Right forelimb (tissue), 1 donor: ENCODE measurements around the gene FURIN.
"Not testable (repeated sequence)": the region's sequence is repeated elsewhere in the genome, so short reads cannot be mapped to it uniquely, and the experiment has no call there.

Experiments used
- DNase-seq: peaks from one replicate; pipeline ENCODE4 v3.0.0-alpha.2; 2018

FURIN gene

DNA sequence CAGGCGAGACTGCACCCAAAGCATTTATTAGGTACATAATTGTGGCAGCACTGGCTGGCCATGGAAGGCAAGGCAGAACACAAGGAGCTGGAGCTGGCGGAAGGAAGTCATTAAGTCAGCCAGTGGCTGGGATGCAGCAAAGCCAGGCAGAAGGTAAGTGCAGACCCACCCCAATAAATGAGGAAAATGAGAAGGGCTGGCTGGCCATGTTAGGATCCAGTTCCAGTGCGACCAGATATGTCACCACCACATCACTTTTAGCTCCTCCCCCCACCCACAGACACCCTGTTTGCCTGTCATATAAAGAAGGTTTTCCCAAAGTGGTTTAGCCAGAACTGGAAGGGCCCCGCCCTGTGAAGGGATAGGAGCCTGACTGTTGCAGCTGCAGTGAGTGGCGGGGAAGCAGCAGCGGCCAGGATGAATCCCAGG, at the start of gene FURIN:
FURIN (plus strand) TSS at position 328 of the 429 bp plus-strand sequence. CDS start 7,153 bp downstream, outside the sequence.
- no peak for DNase-seq

DNA sequence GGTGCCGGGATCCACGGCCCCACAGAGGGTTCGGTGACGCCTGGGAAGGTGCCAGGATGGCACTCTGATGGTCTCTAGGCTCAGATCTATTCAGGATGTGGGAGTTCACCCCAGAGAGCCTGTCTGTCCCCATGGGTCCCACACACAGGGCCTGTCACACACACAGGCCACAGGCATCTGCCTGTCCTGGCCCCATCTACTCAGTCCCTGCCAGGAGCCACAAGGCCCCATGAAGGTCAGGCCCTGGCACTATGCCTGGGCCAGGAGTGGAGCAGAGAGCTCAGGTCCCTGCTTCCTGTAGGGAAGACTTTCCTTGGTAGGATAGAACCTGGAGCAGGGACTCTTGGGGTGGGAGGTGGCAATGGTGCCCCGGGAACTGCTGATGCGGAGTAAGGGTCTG, 49.0 kb upstream of the FURIN start:
- DNase-seq: no peak

DNA sequence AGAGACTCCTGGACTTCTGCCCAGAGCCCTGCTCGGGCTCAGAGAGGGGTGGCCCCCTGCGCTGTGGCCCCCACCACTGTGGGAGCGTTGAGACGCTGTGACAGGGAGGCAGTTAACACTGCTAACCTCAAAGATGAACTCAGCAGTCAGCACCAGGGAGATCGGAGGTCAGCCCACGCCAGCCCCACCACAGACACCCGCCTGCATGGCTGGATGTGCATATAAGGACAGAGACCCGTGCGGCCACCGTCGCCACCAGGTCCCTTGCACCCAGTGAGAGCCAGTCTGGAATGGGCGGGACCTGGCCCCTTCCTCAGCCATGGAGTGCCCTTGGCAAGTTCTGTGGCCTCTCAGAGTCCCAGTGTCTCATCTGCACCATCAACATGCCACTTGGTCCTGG, 48.5 kb upstream of the FURIN start:
- DNase-seq: no peak

DNA sequence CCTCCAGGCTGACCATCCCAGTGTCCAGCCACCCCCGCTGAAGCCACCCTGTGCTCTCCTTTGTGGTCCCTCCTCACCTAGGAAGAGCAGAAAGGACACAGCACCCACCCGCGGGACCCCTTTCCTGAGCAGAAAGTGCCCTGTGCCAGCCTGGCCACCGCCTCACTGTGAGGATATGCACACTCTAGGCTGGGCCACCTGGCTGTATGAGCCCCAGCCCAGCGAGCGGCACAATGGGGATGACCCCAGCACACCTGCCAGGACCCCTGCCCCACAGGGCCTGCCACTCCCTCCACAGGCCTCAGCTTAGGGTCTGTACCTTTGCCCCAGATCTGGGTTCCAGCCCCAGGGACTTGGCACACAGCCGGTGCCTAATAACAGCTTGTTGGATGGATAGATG, 47.9 kb upstream of the FURIN start:
- no peak for DNase-seq

DNA sequence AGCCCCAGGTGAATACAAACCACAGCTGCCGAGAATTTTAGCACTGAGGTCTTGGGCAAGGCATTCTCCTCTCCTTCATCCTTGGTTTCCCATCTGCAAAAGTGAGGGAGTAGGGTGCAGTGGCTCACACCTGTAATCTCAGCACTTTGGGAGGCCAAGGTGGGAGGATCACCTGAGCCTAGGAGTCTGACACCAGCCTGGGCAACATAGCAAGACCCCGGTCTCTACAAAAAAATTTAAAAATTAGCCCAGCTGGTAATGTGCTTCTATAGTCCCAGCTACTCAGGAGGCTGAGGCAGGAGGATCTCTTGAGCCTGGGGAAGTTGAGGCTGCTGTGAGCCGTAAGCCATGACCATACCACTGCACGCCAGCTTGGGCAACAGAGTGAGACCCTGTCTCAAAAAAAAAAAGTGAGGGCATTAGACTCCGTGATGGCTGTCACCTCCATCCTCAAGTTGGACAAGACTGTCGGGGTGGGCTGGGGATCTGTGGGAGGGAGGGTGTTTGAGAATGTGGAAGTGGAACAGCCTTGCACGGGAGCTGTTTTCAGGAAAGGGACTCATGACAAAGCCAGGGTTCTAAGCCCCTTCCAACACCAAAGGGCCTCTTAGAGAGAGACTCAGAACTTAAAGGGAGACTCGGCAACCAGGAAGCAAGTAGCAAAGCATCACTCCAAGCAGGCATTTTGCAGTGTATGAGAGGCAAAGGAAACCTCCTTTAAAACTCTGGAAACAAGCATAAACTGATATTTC, 46.0 kb upstream of the FURIN start:
- no peak for DNase-seq

DNA sequence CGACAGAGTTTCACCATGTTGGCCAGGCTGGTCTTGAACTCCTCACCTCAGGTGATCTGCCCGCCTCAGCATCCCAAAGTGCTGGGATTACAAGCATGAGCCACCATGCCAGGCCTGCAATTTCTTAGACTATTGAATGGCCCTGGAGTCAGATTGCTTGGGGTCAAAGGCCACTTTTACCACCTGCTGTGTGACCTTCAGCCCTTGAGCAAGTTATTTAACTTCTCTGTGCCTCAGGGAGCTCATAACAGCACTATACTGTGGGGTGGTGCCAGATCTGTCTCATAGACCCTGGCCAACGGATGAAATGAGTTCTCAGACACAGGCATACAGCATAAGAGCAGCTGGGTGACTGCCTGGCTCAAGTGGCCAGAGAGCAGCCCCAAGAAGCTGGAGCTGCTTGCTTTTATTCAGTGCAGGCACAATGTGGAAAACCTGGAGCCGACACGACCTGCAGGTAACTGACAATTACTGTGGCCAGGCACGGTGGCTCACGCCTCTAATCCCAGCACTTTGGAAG, 44.9 kb upstream of the FURIN start:
- no peak for DNase-seq

DNA sequence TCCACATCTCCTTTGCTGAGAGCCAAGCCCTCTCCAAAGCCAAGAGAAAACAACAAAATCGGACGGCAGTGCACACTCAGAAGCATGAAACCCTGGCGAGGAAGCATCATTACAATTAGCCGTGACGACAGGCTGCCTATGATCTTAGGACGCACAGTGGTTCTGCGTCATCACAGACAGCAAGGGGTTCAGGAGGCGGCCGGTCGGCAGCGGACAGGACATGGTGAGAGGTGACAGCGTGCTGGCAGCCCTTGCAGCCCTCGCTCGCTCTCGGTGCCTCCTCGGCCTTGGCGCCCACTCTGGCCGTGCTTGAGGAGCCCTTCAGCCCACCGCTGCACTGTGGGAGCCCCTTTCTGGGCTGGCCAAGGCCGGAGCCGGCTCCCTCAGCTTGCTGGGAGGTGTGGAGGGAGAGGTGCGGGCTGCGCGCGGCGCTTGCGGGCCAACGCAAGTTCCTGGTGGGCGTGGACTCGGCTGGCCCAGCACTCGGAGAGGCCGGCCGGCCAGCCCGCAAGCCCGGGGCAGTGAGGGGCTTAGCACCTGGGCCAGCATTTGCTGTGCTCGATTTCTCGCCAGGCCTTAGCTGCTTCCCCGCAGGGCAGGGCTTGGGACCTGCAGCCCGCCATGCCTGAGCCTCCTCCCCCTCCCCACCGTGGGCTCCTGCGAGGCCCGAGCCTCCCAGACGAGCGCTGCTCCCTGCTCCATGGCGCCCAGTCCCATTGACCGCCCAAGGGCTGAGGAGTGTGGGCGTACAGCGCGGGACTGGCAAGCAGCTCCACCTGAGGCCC, 43.1 kb upstream of the FURIN start:
- not testable (repeated sequence) for DNase-seq

DNA sequence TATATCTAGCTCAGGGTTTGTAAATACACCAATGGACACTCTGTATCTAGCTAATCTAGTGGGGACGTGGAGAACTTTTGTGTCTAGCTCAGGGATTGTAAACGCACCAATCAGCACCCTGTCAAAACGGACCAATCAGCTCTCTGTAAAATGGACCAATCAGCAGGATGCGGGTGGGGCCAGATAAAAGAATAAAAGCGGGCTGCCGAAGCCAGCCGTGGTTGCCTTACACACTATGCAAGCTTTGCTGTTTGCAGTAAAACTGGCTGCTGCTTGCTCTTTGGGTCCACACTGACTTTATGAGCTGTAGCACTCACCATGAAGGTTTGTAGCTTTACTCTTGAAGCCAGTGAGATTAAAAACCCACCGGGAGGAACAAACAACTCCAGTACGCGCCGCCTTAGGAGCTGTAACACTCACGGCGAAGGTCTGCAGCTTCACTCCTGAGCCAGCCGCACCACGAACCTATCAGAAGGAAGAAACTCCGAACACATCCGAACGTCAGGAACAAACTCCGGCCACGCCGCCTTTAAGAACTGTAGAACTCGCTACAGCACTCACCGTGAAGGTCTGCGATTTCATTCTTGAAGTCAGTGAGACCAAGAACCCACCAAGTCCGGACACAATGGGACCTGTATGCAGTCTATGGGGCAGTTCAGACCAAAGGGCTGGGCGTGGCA, 42.0 kb upstream of the FURIN start:
- not testable (repeated sequence) for DNase-seq

DNA sequence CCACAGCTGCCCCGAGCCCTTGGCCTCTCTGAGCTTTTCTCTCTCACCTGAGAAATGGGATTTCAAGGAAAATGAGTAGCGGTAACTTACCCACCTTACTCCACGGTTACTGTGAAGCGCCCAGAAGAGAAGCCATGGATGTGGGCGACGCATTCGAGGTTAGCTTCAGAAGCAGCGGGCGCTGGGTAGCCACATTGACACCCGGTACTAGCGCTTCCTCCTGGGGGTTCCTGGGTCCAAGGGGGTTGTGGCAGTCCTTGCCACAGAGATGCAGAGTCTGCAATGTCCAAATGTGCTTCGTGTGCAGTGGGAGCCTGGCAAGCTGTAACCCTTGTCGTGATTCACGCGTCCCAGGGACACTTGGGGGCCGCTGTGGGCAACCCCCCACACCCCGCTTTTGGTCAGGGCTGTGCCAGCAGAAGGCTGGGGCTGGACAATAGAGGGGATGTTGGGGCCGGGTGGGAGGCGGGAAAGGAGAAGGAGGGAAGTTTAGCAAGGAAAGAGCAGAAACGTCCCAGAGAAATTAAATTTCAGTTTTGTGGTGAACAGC, 41.4 kb upstream of the FURIN start:
- DNase-seq: no peak

DNA sequence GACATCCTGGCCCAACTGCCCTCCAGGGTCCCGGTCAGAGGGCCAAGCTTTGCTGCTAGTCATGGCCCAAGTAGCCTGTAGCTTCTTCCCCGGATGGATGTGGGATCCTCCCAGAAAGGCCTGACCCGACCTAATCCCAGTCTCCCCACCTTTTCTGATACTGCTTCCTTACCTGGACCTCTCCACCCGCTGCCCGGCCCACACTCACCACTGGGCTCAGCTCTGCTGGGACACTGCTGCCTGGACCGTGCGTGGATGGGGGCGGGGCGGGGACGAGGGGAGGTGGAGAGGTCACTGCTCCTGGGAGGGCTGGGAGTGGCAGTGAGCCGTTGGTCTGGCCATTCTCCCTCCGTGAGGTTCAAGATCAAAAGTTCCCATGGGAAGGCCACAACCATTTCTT, 40.3 kb upstream of the FURIN start:
- DNase-seq: no peak

DNA sequence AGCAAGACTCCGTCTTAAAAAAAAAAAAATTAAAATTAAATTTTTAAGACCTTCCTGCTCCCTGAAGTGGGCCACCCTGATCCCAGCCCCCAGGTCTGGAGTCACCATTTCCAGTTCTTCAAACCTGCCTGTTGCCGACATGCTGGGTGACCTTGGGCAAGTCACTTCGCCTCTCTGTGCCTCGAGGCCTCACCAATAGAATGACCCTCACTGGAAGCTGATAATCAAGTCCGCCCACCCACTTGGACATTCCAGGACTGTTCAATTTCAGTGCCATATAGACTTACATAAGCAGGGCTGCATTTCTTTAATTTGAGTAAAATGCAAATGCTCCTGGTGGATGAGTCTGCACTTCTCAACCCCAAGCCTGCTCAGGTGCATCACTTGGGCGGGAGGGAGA, 39.3 kb upstream of the FURIN start:
- no peak for DNase-seq

DNA sequence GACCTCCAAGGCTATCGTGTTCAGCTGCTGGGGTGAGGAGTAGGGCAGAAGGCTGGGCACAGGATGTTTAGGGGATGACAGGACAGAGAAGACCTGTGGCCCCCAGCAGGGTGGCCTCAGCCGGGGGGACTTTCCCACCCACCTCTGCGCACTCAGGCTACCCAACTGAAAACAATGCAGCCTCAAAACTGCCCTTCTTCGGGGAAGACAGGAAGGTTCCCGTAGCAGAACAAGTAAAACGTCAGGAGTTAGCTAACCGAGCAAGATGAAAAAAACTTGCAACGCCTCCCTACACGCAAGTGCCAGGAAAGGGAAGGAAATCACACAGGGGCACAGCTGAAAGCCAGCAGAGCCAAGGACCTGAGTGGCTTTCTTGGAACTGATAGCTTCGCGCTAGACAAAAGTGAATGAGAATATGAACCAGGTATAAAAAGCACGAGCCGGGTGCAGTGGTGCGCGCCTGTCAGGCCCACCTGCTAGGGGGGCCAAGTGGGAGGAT, 38.4 kb upstream of the FURIN start:
- no peak for DNase-seq

DNA sequence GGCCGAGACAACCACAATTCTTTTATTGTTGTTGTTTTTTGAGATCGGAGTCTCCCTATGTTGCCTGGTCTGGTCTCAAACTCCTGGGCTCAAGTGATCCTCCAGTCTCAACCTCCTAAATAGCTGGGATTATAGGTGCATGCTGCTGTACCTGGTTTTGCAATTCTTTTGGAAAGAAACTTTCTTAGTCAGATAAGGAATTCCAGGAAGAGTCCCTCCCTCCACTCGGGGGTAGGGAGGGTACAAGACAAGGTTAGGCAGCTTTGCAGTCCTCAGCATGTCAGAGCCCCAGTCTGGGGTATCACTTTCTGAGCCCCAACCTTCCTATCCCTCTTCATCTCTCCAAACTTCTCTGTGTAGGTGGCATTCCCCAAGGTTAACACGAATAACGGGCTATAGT, 33.8 kb upstream of the FURIN start:
- DNase-seq: no peak

DNA sequence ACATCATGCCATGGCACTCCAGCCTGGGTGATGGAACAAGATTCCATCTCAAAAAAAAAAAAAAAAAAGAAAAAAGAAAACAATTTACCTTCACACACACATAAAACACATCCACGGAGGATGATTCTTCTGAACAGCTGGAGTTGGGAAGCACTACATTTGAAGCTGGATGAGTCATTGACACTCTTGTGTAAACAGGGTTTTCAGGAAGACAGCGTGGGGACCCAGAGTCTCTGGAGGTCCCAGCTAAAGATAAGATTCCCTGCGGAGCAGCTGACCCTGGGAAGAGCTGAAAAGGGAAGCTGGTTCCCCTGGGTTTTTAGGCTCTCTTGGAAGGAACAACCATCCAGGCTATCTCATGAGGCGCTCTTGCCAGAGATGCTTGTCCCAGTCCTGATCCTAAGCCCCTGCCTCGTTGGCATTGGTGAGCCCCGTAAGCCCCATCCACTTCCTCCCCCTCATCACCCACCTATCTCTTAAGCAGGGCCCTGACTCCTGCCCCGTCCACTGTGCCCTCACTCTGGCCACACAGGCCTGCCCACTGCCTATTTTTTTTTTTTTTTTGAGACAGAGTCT, 32.0 kb upstream of the FURIN start:
- no peak for DNase-seq

DNA sequence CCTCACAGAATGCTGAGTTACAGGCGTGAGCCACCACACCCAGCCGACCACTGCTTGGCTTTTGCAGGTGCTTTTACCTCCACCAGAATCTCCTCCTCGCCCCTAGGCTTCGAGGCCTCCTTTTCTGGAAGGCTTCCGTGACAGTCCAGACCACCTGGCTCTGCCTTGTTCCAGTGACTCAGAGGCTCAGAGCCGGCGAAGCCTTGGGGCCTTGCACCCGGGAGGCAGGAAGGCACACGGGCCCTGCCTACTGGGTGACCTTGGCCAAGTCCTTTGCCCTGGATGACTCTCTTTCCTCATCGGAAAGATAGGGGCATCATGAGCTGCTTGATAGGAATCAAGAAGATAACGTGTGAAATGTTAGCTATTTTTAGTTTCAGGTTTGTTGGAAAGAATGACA, 31.3 kb upstream of the FURIN start:
- no peak for DNase-seq

DNA sequence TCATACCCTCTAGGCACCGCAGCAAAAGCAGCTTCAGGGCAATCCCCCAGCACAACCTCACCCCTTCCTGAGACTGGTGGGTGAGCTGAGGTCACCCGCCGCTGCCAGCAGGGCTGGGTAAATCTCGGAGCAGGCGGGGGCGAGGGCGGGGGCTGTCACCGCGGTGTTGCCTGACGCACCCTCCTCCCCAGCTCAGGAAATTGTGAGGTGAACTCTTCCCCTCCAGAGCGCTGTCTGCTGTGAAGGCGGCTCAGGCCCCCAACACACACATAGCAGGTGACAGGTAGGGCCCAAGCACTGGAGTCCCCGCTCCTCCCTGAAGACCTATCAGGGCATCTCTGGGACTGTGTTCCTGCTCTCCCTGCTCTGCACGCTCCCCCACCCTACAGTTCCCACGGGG, 30.2 kb upstream of the FURIN start:
- DNase-seq: no peak

DNA sequence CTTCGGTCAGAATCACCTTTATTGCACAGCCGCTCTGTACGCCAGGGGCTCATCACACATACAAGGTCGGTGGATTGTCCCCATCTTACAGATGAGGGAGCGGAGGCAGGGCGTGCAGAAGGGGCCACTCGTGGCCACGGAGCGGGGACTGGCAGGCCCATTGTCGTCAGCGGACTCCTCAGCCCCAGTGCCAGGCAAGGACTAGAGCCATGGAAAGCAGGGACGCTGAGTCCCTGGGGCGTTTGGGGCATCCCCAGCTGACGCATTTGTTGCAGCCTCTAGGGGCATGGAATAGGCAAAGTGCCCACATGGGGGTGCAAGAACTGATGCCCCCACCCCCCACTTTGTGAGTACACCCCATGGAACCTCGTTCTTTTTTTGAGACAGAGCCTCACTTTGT, 29.8 kb upstream of the FURIN start:
- DNase-seq: no peak

DNA sequence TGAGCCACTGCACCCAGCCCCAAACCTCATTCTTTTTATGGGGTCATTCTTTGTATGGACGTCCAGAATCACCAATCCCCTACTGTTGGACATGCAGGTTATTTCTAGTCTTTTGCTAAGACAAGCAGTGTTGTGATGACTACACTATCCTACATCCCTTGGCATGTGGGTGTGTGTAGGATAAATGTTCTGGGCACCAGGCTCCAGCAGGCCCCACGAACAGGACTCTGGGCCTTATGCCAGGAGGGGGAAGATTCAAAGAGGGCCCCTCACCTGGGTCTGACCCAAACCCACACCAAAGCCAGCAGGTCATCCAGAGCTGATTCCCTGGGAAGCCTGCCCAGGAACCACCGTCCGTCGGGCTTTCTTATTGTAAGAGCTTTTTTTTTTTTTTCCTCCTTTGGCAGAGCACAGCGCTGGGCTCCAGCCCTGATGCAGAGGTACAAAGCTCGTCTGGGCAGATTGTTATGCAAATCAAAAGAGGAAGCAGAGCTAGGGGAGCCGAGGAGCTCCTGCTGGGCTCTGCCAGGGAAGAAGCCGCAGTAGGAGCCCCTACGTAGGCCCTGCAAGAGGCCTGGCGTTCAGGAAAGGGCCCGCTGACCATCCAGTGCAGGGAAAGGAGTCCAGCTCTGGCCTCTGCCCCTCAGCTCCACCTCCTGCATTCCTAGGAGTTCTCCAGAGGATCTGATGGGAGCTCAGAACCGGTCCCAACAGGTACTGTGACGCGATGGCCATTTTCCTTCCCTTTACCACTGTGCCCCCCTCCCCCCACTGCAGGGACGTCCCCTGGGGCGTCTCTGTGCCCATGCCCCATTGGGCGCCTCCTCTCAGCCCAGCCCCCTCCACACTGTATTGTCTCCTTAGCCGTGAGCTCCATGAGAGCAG, 29.0 kb upstream of the FURIN start:
- DNase-seq: no peak

DNA sequence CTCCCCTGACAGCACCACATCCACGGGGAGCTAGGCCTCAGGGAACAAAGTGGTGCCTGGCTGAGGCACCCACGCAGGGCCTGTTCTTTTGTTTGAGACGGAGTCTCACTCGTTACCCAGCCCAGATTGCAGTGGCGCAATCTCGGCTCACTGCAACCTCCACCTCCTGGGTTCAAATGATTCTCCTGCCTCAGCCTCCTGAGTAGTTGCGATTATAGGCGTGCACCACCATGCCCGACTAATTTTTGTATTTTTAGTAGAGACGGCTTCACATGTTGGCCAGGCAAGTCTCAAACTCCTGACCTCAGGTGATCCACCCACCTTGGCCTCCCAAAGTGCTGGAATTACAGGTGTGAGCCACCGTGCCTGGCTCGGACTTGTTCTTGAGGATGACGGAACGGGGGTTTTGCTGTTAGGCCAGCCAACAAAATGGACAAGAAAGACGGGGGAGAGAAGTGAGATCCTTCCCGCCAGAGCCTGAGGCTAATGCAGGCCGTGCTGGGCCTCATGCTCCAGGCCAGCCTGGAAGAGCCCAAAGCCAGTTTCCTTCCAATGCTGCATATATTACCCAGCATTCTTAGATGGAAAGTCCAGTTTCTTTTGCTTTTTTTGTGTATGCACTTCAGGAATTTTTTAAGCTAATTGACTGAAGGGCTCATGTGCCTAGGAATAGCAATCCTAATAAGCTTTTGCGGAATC, 28.1 kb upstream of the FURIN start:
- DNase-seq: no peak

DNA sequence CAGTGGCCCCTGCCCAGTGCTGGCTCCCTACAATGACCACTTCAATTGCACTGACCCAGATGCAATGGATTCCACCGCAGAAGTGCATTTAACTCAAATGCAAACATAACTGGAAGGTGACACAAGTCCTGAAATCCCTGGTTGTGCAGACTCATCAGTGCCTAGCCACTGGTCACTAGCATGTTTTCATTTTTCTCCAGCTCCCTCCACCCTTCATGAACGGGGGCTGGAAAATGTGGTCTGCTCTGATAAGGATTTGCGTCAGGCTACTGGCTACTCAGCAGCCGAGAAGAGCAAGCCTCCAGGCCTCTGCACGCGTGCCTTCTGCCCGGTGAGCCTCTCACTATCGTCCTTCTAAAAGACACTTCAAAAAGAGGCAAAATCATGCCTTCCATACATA, 27.4 kb upstream of the FURIN start:
- DNase-seq: no peak

DNA sequence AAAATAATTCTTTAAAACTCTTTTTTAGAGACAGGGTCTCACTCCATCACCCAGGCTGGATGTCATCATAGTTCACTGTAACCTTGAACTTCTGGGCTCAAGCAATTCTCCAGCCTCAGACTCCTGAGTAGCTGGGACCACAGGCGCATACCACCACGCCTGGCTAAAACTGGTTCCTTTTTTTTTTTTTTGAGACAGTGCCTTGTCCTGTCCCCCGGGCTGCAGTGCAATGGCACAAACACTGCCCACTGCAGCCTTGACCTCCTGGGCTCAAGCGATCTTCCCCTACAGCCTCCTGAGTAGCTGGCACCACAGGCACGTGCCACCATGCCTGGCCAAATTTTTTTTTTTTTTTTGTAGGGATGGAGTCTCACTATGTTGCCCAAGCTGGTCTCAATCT, 23.7 kb upstream of the FURIN start:
- no peak for DNase-seq
